Heart right ventricle (tissue), 16 donors: Measurements from ENCODE around the gene MRPL28. TPM values are rescaled to one million over a fixed set of nuclear protein-coding genes. Genes with fewer than 3 reads are reported as not detected.
"Not testable (repeated sequence)": the region's sequence is repeated elsewhere in the genome, so short reads cannot be mapped to it uniquely, and the experiment has no call there.

ENCODE experiments used
- ATAC-seq, 8 donors: fragments of 200-7000 bp; cut with Tn5 transposase; one replicate each; pipeline ENCODE4 v1.9.1; 2020; ENCODE audit warnings: mild to moderate bottlenecking in 8 of 8, moderate library complexity in 8 of 8, moderate number of reproducible peaks in 1 of 8
- DNase-seq, 2 donors: peaks; one replicate each; pipeline ENCODE4 v3.0.0-alpha.2; 2020
- H3K27ac ChIP-seq, 10 donors: fragments of 200-600 bp; sonication (generic) in 2 of 10; one replicate each; pipeline versions ENCODE4 v1.5.0 to v1.8.0; 2020 to 2022; ENCODE audit warnings: mild to moderate bottlenecking in 3 of 10
- H3K27me3 ChIP-seq, 7 donors: fragments of 200-600 bp; one replicate each; pipeline ENCODE4 v1.8.0; 2021 to 2022; ENCODE audit warnings: mild to moderate bottlenecking in 2 of 7
- H3K36me3 ChIP-seq, 9 donors: fragments of 200-600 bp; sonication (generic) in 1 of 9; one replicate each; pipeline versions ENCODE4 v1.5.0 to v1.8.0; 2020 to 2022; ENCODE audit warnings: mild to moderate bottlenecking in 2 of 9
- H3K4me1 ChIP-seq, 9 donors: fragments of 200-600 bp; sonication (generic) in 1 of 9; one replicate each; pipeline versions ENCODE4 v1.5.0 to v1.8.0; 2020 to 2022; ENCODE audit warnings: mild to moderate bottlenecking in 4 of 9
- H3K4me3 ChIP-seq, 10 donors: fragments of 200-600 bp; sonication (generic) in 2 of 10; one replicate each; pipeline versions ENCODE4 v1.5.0 to v1.8.0; 2020 to 2022; ENCODE audit warnings: mild to moderate bottlenecking in 7 of 10, moderate library complexity in 2 of 10
- H3K9me3 ChIP-seq, 11 donors: fragments of 200-600 bp in 10 of 11; sonication (generic) in 2 of 11; one replicate each; pipeline versions ENCODE4 v1.5.0 to v1.8.0; 2013 to 2022; ENCODE audit warnings: mild to moderate bottlenecking in 2 of 11, control low read depth in 1 of 11, moderate library complexity in 1 of 11
- WGBS, 2 donors: extraction: QIAGEN DNeasy Blood & Tissue Kit; methylation state at CpG; one replicate each; pipeline ENCODE4 v1.1.7; 2013; ENCODE audit warnings: inconsistent platforms in 1 of 2; 5-methylcytosine and 5-hydroxymethylcytosine counted together
- intact Hi-C, 10 donors: fragments of 100-400 bp; cut with DNase I; formaldehyde crosslinking; loops; one replicate each; pipeline versions ENCODE4 v1.11.1 to v1.14.2; 2022
- polyA plus RNA-seq, 2 donors: library from polyadenylated mRNA; stranded (reverse); fragments of 200-250 nt; gene quantifications; one replicate each; pipeline ENCODE4 v1.2.3, GENCODE V29; 2013
- total RNA-seq, 10 donors: library from RNA; stranded (reverse); fragmentation: NEBNext Ultra II Directional in 3 of 10; extraction: Animal tissue kit (Norgen Biotek cat#: 25700) in 3 of 10; gene quantifications; one replicate each; pipeline versions ENCODE4 v1.2.1 to v1.2.4, GENCODE V29; 2021 to 2023
- TF ChIP-seq, protein P1 (sequence below), 9 donors: fragments of 200-600 bp; sonication (generic) in 2 of 9; IDR thresholded peaks; one replicate each; pipeline versions ENCODE4 v1.5.0 to v1.8.0; 2021 to 2022; ENCODE audit warnings: antibody characterized with exemption in 9 of 9, mild to moderate bottlenecking in 5 of 9, moderate library complexity in 1 of 9
- donor health status: Arrhythmogenic right ventricular cardiomyopathy.
- donor health status: ischemic (EF 13 %, LVEDD 7.1; RV severe dilation, severe dysfunction).
- donor health status: healthy with polysubstance abuse.
- donor health status: DM: no; HTN: yes; CAD: no.
- donor health status: DM: no; HTN: no; CAD: no.
- donor health status: ischemic (EF 25% LVEDD 6.9; RV normal size, moderate dysfunction).
- donor health status: ischemic (EF 25% LVEDD 5.7; RV mildly dilated, moderate dysfunction).
- donor health status: healthy.
- donor health status: DM: yes; HTN: yes; CAD: no.
- donor health status: Ischemic cardiomyopathy.
- donor health status: ischemic (EF 35%, LVEDD 5.7; RV mildly dilated, moderate dysfunction).
- donor health status: nonischemic (EF 11% LVEDD 7.7; RV severe dilation, severe dysfunction).
- donor health status: DM: yes; HTN: yes; CAD: no.
- donor health status: PGD.
- donor health status: ischemic (EF 29% LVEDD 5.4; RV normal size, mild dysfunction).
- donor health status: nonischemic (EF 23%, LVEDD 6.1; RV moderate dilation, normal function).

MRPL28 gene
- total and polyA plus RNA-seq, 12 donors = 64.9 to 169 (median 75.8) TPM

DNA sequence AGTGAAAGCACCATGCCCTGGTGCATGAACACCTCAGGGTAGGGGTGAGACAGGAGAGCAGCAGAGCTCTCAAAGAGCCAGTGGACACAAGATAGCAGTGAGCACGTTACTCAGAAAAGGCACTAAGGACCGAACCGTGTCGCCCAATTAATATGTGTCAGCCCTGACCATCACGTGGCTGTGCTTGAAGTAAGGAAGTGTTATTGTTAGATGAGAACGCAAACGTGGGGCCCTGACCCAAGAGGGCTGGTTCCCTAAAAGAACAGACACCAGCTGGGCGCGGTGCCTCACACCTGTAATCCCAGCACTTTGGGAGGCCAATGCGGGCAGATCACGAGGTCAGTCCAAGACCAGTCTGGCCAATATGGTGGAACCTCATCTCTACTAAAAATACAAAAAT lies 34.1 kb downstream of the MRPL28 start:
- no peak for DNase-seq
- Histone ChIP-seq H3K4me3 (no peak overlapping the region), H3K4me1 (peaks cover 0 to 54% (median 5%) of the 10 kb centered on the region in 9 donors), H3K27ac (no peak overlapping the region), H3K27me3 (no peaks in the 10 kb centered on the region), H3K36me3 (no peaks in the 10 kb centered on the region), H3K9me3 (no peaks in the 10 kb centered on the region)
- WGBS, 2 donors = 93% methylated on average over 11 of the region's 11 CpGs
- ATAC-seq = peak in 1 of 8 donors; percentile 30
- TF ChIP-seq, protein P1, sequence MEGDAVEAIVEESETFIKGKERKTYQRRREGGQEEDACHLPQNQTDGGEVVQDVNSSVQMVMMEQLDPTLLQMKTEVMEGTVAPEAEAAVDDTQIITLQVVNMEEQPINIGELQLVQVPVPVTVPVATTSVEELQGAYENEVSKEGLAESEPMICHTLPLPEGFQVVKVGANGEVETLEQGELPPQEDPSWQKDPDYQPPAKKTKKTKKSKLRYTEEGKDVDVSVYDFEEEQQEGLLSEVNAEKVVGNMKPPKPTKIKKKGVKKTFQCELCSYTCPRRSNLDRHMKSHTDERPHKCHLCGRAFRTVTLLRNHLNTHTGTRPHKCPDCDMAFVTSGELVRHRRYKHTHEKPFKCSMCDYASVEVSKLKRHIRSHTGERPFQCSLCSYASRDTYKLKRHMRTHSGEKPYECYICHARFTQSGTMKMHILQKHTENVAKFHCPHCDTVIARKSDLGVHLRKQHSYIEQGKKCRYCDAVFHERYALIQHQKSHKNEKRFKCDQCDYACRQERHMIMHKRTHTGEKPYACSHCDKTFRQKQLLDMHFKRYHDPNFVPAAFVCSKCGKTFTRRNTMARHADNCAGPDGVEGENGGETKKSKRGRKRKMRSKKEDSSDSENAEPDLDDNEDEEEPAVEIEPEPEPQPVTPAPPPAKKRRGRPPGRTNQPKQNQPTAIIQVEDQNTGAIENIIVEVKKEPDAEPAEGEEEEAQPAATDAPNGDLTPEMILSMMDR (IDR thresholded peaks at IDR 0.05) = no peak
- intact Hi-C loops = no loop called here

DNA sequence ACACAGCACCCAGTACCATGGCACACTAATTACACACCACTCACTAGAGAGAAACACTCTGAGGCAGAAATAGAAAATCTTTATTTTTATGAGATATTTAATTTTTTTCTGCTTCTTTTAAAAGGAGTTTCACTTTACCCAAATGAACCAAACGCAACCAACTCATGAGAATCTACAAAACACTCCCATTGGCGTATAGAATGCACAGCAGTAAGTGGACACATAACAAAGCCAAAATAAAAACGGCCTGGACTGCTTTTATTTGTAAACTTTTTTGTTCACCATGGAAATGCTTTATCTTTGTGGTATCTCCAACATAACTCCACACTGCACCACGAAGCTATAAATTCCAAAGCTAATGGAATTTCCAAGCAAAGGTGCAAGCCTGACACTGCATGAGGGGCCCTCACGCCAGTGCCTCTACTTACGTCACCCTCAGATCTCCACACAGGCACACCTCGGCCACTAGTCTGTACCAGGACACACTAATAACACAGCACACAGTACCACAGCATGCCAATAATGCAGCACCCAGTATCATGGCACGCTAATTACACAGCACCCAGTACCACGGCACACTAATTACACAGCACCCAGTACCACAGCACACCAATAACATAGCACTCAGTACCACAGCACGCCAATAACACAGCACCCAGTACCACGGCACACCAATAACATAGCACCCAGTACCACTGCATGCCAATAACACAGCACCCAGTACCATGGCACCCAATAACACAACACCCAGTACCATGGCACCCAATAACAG lies 35.3 kb downstream of the MRPL28 start:
- WGBS, 2 donors = 87 to 90% methylated on average over 11 of the region's 11 CpGs
- H3K27me3 ChIP-seq, ATAC-seq, H3K36me3 ChIP-seq, H3K27ac ChIP-seq, H3K9me3 ChIP-seq, DNase-seq, H3K4me3 ChIP-seq, intact Hi-C loops: not testable (repeated sequence)
- H3K4me1 ChIP-seq = peaks cover 0 to 53% (median 5%) of the 10 kb centered on the region in 9 donors

DNA sequence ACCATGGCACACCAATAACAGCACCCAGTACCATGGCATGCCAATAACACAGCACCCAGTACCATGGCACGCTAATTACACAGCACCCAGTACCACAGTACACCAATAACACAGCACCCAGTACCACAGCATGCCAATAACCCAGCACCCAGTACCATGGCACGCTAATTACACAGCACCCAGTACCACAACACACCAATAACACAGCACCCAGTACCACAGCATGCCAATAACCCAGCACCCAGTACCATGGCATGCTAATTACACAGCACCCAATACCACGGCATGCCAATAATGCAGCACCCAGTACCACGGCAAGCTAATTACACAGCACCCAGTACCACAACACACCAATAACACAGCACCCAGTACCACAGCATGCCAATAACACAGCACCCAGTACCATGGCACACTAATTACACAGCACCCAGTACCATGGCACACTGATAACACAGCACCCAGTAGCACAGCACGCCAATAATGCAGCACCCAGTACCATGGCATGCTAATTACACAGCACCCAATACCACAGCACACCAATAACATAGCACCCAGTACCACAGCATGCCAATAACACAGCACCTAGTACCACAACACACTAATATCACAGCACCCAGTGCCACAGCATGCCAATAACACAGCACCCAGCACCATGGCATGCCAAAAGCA lies 36.0 kb downstream of the MRPL28 start:
- H3K4me1 ChIP-seq = peaks cover 0 to 46% (median 0%) of the 10 kb centered on the region in 9 donors
- H3K4me3 ChIP-seq, DNase-seq, H3K27ac ChIP-seq, intact Hi-C loops, H3K36me3 ChIP-seq, H3K9me3 ChIP-seq, ATAC-seq, H3K27me3 ChIP-seq: not testable (repeated sequence)
- WGBS, 2 donors = 98% methylated on average over 5 of the region's 5 CpGs

DNA sequence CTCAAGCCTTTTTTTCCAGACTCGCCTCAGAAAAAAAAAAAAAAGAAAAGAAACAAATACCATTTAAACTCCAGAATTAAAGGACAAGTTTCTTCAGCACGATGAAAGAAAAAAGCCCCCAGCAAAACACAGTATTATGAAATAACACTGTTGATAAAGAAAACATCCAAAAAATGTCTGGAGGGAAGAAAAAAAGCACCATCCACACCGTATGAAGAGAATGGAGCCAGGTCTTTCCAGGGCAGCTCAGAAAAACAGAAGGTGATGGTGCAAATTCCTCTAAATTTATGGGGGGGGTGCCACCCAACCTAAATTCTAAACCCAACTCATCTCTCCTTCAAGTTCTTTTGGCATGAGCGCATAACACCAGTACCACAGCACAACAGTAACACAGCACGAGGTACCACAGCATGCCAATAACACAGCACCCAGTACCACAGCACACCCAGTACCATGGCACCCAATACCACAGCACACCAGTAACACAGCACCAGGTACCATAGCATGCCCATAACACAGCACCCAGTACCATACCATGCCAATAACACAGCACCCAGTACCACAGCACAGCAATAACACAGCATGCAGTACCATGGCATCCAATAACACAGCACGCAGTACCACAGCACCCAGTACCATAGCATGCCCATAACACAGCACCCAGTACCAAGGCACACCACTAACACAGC lies 36.8 kb downstream of the MRPL28 start:
- Histone ChIP-seq H3K4me1 (peaks cover 0 to 48% (median 0%) of the 10 kb centered on the region in 9 donors), H3K27ac (no peak overlapping the region), H3K4me3 (no peak overlapping the region), H3K36me3 (no peaks in the 10 kb centered on the region), H3K9me3 (no peaks in the 10 kb centered on the region), H3K27me3 (no peaks in the 10 kb centered on the region)
- WGBS, 2 donors = 74 to 80% methylated on average over 6 of the region's 6 CpGs
- TF ChIP-seq, protein P1 (IDR thresholded peaks at IDR 0.05) = no peak
- intact Hi-C loops = no loop called here
- DNase-seq (no peak), ATAC-seq (no peak)

DNA sequence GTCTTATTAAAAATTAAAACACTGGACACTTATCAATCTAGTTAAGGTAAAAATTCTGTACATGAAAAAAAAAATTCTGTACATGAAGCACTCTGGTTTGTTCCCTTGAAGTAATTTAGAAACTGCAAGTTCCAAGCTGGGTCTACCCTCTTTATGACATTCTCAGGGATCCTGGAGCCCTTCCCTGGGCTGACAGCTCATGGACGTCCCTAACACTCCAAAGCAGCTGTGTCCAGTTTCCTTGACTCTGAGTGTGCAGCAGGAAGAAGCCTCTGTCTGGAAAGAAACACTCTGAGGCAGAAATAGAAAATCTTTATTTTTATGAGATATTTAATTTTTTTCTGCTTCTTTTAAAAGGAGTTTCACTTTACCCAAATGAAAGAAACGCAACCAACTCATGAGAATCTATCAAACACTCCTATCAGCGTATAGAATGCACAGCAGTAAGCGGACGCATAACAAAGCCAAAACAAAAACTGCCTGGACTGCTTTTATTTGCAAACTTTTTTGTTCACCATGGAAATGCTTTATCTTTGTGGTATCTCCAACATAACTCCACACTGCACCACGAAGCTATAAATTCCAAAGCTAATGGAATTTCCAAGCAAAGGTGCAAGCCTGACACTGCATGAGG lies 39.0 kb downstream of the MRPL28 start:
- H3K9me3 ChIP-seq, DNase-seq, H3K4me3 ChIP-seq, H3K27me3 ChIP-seq, H3K36me3 ChIP-seq, H3K27ac ChIP-seq, intact Hi-C loops: not testable (repeated sequence)
- WGBS, 2 donors = 62 to 76% methylated on average over 6 of the region's 6 CpGs
- H3K4me1 ChIP-seq = peaks cover 3 to 54% (median 21%) of the 10 kb centered on the region in 9 donors
- peak in 1 of 8 donors; percentile 32 for ATAC-seq
